Endothelial cell of umbilical vein (primary cell): ENCODE results near the gene LDLRAD4. TPM values are rescaled to one million over a fixed set of nuclear protein-coding genes. Genes with fewer than 3 reads are reported as not detected.

ENCODE experiments used
- BruUV-seq: library from RNA; stranded (reverse); fragments of 400-500 nt; replicated peaks from 2 replicates; lab custom pipeline; 2021; lab: Mats Ljungman, UMichigan
- CTCF ChIA-PET: fragments of 300-600, 350-600 bp; sonication (Branson Sonifier 250); formaldehyde crosslinking; loops from one replicate; lab custom pipeline; 2021; ENCODE audit warnings: antibody characterized with exemption, inconsistent platforms; lab: Charles Lee
- POLR2A ChIA-PET: fragments of 300-600, 350-600 bp; sonication (Branson Sonifier 250); formaldehyde crosslinking; loops from one replicate; lab custom pipeline; 2021; ENCODE audit warnings: antibody characterized with exemption, inconsistent platforms; lab: Charles Lee
- DNase-seq: peaks from one replicate; pipeline ENCODE4 v3.0.0-alpha.2; 2011; ENCODE audit warnings: low read depth, low spot score
- FAIRE-seq: peaks from 2 replicates; lab custom pipeline; 2011; peaks lifted over from hg19 to GRCh38; lab: Jason Lieb, UNC
- H2AFZ ChIP-seq: 2 replicates; pipeline ENCODE4 v1.6.0; 2012; ENCODE audit warnings: low read depth, low read length, control low read depth, inconsistent platforms
- H3K27ac ChIP-seq: 2 replicates; pipeline ENCODE4 v1.5.1; 2011; ENCODE audit warnings: low read depth, mild to moderate bottlenecking, control low read depth, low read length, moderate library complexity; ENCODE audit not compliant: insufficient read depth
- H3K27me3 ChIP-seq, 2 experiments: 2 replicates each; pipeline versions ENCODE4 v1.6.0 to v1.6.1; 2011; ENCODE audit warnings: low read length in 2 of 2, mixed read lengths in 1 of 2; ENCODE audit not compliant: control insufficient read depth in 2 of 2, insufficient read depth in 2 of 2
- H3K36me3 ChIP-seq, 2 experiments: 2 replicates in 1 of 2; 3 replicates in 1 of 2; pipeline ENCODE4 v1.5.1; 2011; ENCODE audit warnings: low read length in 2 of 2, mild to moderate bottlenecking in 1 of 2, moderate library complexity in 1 of 2; ENCODE audit not compliant: control insufficient read depth in 2 of 2, insufficient read depth in 2 of 2; ENCODE audit errors: extremely low read depth in 1 of 2
- H3K4me1 ChIP-seq: 3 replicates; pipeline ENCODE4 v1.5.1; 2011; ENCODE audit warnings: mild to moderate bottlenecking, low read length; ENCODE audit not compliant: control insufficient read depth, insufficient read depth; ENCODE audit errors: extremely low read depth
- H3K4me2 ChIP-seq: 2 replicates; pipeline ENCODE4 v1.6.1; 2011; ENCODE audit warnings: low read length, control low read depth, mixed read lengths; ENCODE audit not compliant: insufficient read depth
- H3K4me3 ChIP-seq, 3 experiments: fragments of 200-600 bp in 1 of 3; sonication (generic), shearing (Covaris generic) in 1 of 3; replicated peaks in 1 of 3; 2 replicates each; pipeline ENCODE4 v1.5.1; 2011 to 2016; ENCODE audit warnings: control low read depth in 3 of 3, low read length in 3 of 3, mild to moderate bottlenecking in 2 of 3, inconsistent platforms in 1 of 3, low read depth in 1 of 3, moderate library complexity in 1 of 3; ENCODE audit not compliant: insufficient read depth in 1 of 3
- H3K79me2 ChIP-seq: 2 replicates; pipeline ENCODE4 v1.6.0; 2012; ENCODE audit warnings: low read length, inconsistent platforms; ENCODE audit not compliant: control insufficient read depth, insufficient read depth
- H3K9ac ChIP-seq: replicated peaks from 2 replicates; pipeline ENCODE3; 2011; ENCODE audit warnings: low read length, control low read depth; ENCODE audit not compliant: insufficient read depth; ENCODE audit errors: extremely low read depth
- H3K9me1 ChIP-seq: replicated peaks from 3 replicates; pipeline ENCODE4 v1.6.0; 2011; ENCODE audit warnings: mild to moderate bottlenecking, low read length; ENCODE audit not compliant: control insufficient read depth, insufficient read depth; ENCODE audit errors: extremely low read depth
- H3K9me3 ChIP-seq: replicated peaks from 2 replicates; pipeline ENCODE4 v1.5.1; 2012; ENCODE audit warnings: low read length, inconsistent platforms; ENCODE audit not compliant: control insufficient read depth, insufficient read depth
- H4K20me1 ChIP-seq: replicated peaks from 2 replicates; pipeline ENCODE3; 2011; ENCODE audit warnings: mild to moderate bottlenecking, low read length; ENCODE audit not compliant: control insufficient read depth, insufficient read depth; ENCODE audit errors: extremely low read depth
- EZH2 ChIP-seq: IDR thresholded peaks from 2 replicates; pipeline ENCODE4 v1.6.1; 2012; ENCODE audit warnings: borderline replicate concordance, low read depth, mild to moderate bottlenecking, moderate library complexity, low read length, inconsistent platforms; ENCODE audit not compliant: severe bottlenecking
- POLR2A ChIP-seq: IDR thresholded peaks from 2 replicates; pipeline ENCODE4 v1.6.1; 2012; ENCODE audit warnings: low read depth, mild to moderate bottlenecking, control low read depth, low read length
- dilution Hi-C: fragments of 300-500 bp; cut with MboI; formaldehyde crosslinking; loops from one replicate; pipeline ENCODE4 v1.15.0; 2019; ENCODE audit warnings: low sequenced_read_pairs; ENCODE audit not compliant: extremely low pct_ligation_motif_present
- intact Hi-C: fragments of 100-400 bp; cut with micrococcal nuclease; formaldehyde crosslinking; loops from one replicate; pipeline ENCODE4 v1.10.0; 2022
- polyA plus RNA-seq, 4 experiments: library from polyadenylated mRNA; depleted of rRNA in 3 of 4; stranded (reverse) in 3 of 4; unstranded in 1 of 4; fragments of >200 nt; gene quantifications; 2 replicates each; pipeline versions ENCODE4 v1.2.1 to v1.2.3, GENCODE V29; 2011 to 2012; ENCODE audit warnings: missing spikeins in 1 of 4
- total RNA-seq: library from RNA; stranded (reverse); gene quantifications from 2 replicates; pipeline ENCODE4 v1.2.3, GENCODE V29; 2021
- TF ChIP-seq, protein P1 (sequence below): IDR thresholded peaks from 2 replicates; pipeline ENCODE4 v1.6.1; 2011; ENCODE audit not compliant: insufficient read depth, insufficient read length

The LDLRAD4 gene
- total and polyA plus RNA-seq, 2 donors (not counting 3 experiments of a cell fraction or from before 2014, with no cell fraction given) = 5.2 to 6.5 TPM

DNA sequence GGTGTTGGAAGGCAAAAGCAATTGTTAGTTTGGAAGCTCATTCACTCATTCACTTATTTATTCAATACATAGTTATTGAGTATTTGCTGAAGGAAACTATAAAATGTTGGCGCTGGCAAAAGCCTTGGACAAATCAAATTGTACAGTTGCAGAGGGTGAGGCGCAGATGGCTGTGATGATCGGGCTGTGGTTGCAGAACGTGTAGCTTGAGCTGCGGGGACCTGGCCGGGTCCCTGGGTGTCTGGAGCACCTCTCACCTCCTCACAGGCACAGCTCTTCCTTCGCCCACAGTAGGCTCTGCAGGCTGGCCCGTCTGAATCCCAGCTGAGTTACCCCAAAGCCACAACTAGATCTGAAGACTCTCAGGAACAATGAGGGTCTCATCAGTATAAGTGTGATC is 72.7 kb downstream of the LDLRAD4 start:
- no peak overlapping the region for H3K4me2 ChIP-seq
- intact Hi-C loops = no loop called here
- no peaks in the 10 kb centered on the region for H3K79me2 ChIP-seq
- H3K4me3 ChIP-seq = no peak overlapping the region
- H3K9ac ChIP-seq = no peak overlapping the region
- TF ChIP-seq POLR2A = no peak
- H3K9me3 ChIP-seq = no peaks in the 10 kb centered on the region
- CTCF ChIA-PET = no interaction called here
- H3K36me3 ChIP-seq = no peaks in the 10 kb centered on the region
- H3K27ac ChIP-seq = no peak overlapping the region
- POLR2A ChIA-PET = no interaction called here
- H4K20me1 ChIP-seq = no peaks in the 10 kb centered on the region
- DNase-seq (no peak), FAIRE-seq (no peak)
- no peak overlapping the region for H2AFZ ChIP-seq
- peaks cover 2% of the 10 kb centered on the region in 2 experiments for H3K27me3 ChIP-seq
- no peaks in the 10 kb centered on the region for H3K4me1 ChIP-seq
- no TSS peak for BruUV-seq
- dilution Hi-C loops = no loop called here
- H3K9me1 ChIP-seq = no peaks in the 10 kb centered on the region

DNA sequence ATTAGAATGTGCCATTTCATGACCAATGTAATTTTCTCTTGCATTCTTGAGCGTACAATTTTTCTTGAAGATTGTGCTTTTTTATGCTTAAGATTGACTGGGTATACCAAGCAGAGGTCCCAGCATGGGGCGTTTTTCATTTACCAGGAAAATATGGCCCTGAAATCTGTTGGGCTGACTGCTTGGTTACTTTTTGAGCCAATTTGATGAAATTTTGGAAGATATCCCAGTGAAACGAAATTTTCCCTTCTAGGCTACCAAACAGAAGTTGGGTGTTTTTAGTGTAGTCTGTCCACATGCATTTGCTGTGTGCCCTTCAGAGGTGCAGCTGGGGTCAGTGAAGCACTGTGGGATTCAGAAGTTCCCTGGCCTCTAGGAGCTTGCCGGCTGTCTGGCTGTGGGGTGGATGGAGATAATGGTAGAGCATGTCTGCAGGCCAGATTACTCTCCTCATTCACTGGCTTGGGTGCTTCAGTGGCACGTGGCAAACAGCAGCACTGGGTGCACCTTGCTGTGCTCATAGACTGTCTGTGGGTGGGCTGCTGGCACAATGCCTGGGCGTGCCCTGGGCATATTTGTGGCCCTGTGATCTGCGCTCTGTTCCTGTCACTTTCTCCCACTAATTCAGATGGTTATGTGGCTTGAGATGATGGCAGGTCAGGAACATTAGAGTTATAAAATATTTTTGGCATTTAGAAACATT is 73.3 kb downstream of the LDLRAD4 start:
- no peaks in the 10 kb centered on the region for H3K9me3 ChIP-seq
- H3K4me1 ChIP-seq = no peaks in the 10 kb centered on the region
- ChIA-PET CTCF (no interaction called here), POLR2A (no interaction called here)
- H2AFZ ChIP-seq = no peak overlapping the region
- no peak overlapping the region for H3K9ac ChIP-seq
- no peaks in the 10 kb centered on the region for H3K9me1 ChIP-seq
- intact Hi-C loops = no loop called here
- peaks cover 2% of the 10 kb centered on the region in 2 experiments for H3K27me3 ChIP-seq
- H3K79me2 ChIP-seq = no peaks in the 10 kb centered on the region
- no TSS peak for BruUV-seq
- H4K20me1 ChIP-seq = no peaks in the 10 kb centered on the region
- dilution Hi-C loops = no loop called here
- no peak for FAIRE-seq
- no peak overlapping the region for H3K4me2 ChIP-seq
- H3K27ac ChIP-seq = no peak overlapping the region
- H3K4me3 ChIP-seq = no peak overlapping the region
- H3K36me3 ChIP-seq = no peaks in the 10 kb centered on the region
- no peak for DNase-seq
- TF ChIP-seq, protein P1, sequence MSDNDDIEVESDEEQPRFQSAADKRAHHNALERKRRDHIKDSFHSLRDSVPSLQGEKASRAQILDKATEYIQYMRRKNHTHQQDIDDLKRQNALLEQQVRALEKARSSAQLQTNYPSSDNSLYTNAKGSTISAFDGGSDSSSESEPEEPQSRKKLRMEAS = no peak
- TF ChIP-seq POLR2A (no peak), EZH2 (no peak)
